NOMO-1 (cell line): ENCODE measurements around the gene GNG13.
"Not testable (repeated sequence)": the region's sequence is repeated elsewhere in the genome, so short reads cannot be mapped to it uniquely, and the experiment has no call there.

Experiments used
- DNase-seq, 2 experiments: peaks; one replicate each; lab custom pipeline; 2025; ENCODE audit not compliant: unreplicated experiment in 2 of 2; lab: John Stamatoyannopoulos, UW

GNG13 gene

GRCh38 chr16:781346-782010 lies 19.1 kb downstream of the GNG13 start:
- DNase-seq: no peak

DNA sequence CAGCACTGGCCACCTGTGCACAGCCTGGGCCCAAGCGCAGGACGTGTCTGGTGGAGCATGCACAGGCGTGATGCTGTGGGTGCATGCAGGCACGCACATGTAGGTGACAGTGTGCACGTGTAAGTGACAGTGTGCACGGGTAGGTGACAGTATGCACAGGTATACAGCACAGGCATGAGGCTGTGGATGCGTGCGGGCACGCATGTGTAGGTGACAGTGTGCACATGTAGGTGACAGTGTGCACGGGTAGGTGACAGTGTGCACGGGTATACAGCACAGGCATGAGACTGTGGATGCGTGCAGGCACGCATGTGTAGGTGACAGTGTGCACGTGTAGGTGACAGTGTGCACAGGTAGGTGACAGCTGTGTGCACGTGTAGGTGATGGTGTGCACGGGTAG lies 20.2 kb downstream of the GNG13 start:
- no peak for DNase-seq

DNA sequence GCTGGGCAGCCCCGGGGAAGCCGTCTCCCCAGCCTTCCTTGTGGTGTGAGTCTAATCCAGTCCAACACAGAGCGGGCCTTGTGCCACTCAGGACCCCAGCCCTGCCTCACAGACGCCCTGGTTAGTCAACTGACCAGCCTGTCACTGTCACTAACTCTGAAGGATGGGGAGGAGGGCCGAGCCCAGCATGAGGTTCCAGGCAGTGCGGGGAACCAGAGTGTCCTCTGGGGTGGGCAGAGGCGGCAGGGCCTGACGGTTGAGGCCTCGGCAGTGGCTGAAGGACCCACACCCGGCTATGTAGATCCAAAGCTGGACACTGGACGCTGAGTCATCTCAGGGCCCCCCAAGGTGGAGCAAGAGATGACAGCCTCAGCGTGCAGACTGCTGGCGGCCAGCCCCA lies 21.0 kb downstream of the GNG13 start:
- DNase-seq: no peak

DNA sequence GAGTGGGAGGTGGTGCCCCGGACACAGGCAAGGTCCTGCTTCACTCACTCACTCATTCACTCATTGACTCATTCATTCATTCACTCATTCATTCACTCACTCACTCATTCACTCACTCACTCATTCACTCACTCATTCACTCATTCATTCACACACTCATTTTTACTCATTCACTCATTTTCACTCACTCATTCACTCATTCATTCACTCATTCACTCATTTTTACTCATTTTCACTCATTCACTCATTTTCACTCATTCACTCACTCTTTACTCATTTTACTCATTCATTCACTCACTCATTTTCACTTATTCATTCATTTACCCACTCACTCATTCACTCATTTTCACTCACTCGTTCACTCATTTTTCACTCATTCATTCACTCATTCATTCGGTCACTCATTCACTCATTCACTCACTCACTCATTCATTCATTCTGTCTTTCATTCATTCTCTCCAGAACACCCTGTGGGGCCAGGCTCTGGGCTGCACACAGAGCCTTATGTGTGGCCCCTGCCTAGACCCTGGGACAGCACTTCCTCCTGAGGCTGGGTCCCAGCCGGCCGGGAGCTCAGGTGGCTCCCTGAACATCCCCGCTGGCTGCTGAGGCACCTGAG lies 21.5 kb downstream of the GNG13 start:
- DNase-seq: no peak

DNA sequence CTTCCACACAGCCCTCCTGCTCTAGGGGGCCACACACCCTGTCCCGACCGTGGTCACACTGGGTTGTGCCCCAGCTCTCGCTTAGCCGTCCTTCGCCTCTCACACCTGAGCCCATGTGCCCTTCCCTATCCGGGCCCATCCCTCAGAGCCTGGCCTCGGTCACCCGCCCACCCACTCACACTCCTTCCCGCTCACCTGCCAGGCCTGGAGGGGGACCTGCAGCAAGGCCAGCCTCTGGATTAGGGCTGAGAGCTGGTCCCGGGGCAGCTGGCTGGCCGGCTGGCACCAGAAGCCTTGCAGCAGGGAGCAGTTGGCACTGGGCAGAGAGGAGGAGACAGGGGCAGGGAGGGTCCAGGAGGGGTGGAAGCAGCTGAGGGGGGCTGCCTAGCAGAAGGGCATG lies 22.1 kb downstream of the GNG13 start:
- DNase-seq: no peak

DNA sequence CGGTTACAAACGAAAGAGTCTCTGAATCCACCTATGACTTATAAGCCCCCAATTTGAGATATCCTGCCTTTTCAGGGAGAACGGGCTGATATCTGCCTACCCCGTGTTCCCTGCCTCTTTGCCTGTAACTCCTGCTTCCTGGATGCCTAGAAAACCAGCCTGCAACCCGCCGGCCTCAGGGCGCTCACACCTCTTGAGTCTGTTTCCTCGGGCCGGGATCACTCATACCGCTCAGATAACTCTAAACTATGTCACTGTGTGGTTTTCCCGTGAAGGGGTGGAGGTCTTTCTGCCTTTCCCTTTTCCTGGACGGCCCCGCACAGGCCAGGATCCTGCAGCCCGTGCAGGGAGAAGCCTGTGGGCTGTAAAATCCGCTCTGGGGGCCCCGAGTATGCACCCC lies 22.7 kb downstream of the GNG13 start:
- no peak for DNase-seq

DNA sequence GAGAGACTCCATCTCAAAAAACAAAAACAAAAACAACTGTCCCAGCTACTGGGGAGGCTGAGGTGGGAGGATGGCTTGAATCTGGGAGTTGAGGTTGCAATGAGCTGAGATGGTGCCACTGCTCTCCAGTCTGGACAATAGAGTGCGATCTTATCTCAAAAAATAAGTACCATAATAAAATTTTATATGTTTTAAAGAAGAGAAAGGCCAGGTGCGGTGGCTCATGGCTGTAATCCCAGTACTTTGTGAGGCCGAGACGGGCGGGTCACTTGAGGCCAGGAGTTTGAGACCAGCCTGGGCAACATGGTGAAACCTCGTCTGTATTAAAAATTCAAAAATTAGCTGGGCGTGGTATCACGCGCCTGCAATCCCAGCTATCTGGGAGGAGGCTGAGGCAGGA lies 23.7 kb downstream of the GNG13 start:
- DNase-seq: no peak

GRCh38 chr16:776298-776697 lies 24.2 kb downstream of the GNG13 start:
- DNase-seq: not testable (repeated sequence)

GRCh38 chr16:775236-775796 lies 25.2 kb downstream of the GNG13 start:
- no peak for DNase-seq

GRCh38 chr16:774086-775001 lies 26.2 kb downstream of the GNG13 start:
- no peak for DNase-seq

GRCh38 chr16:772959-773358 lies 27.6 kb downstream of the GNG13 start:
- no peak for DNase-seq

DNA sequence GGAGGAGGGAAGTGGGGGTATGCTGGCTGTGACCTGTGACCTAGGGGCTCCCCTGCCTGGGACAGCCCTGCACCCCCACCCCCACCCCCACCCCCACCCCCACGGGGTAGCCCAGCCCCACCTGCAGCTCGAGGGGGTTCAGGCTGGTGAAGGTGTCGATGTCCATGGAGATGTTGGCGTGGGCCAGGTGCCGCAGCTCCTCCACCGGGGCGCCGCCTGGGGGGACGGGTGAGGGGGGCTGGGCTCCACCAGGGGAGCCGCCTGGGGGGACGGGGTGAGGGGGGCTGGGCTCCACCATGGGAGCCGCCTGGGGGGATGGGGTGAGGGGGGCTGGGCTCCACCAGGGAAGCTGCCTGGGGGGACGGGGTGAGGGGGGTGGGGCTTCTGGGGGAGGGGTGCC lies 30.1 kb downstream of the GNG13 start:
- DNase-seq: no peak

DNA sequence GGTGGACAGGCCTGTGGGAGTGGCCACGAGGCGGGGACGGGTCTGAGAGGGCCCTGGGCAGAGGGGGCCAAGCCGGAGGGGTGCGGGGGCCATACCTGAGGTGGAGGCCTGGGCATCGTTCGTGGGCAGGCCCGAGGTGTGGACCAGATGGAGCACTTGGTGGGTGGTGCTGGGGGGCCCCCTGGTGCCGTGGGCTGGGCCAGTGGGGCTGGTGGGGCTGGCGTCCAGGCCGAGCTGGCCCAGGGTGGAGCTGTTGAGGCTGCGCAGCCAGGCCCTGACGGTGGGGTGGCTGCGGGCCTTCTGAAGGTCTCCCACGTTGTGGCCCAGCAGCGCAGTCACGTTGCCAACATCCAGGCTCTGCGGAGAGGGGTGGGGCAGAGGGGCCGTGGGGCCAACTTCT lies 30.6 kb downstream of the GNG13 start:
- DNase-seq: no peak

DNA sequence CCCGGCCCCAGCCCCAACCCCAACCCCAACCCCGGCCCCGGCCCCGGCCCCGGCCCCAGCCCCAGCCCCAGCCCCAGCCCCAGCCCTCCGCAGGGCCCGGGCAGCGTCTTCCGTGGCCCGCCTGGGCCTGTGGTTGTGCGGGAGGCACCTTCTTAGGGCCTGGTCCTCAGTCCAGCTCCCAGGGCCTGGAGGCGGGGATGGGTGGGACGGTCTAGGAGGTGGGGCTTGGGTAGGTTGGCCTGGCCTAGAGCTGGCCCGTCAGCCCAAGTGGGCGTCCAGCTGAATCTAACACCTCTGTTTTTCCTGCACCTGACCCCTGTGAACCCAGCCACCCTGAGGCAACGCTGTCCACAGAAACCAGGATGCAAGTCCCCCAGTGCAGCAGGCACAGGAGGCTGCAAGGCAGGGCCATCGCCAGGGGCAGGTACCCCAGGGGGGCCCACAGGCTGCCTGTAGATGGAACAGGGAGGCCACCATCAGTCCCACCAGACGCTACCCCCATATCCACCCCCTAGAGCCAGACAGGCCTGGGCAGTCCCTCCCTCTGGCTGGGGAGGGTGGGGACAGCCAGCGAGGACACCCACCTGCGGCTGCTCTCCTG lies 31.2 kb downstream of the GNG13 start:
- DNase-seq: no peak

DNA sequence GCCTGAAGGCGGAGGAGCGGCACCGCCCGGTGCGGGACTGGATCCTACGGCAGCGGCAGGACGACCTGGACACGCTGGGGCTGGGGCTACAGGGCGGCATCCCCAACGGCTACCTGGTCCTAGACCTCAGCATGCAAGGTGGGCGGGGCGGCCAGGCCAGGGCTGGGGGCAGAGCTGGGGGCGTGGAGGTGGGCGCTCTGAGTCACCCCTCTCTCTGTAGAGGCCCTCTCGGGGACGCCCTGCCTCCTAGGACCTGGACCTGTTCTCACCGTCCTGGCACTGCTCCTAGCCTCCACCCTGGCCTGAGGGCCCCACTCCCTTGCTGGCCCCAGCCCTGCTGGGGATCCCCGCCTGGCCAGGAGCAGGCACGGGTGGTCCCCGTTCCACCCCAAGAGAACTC lies 32.1 kb downstream of the GNG13 start:
- no peak for DNase-seq

GRCh38 chr16:767743-768235 lies 32.7 kb downstream of the GNG13 start:
- DNase-seq: no peak

- no peak for DNase-seq
Observed at GRCh38 chr16:766820-767640, 33.5 kb downstream of the GNG13 start.

DNA sequence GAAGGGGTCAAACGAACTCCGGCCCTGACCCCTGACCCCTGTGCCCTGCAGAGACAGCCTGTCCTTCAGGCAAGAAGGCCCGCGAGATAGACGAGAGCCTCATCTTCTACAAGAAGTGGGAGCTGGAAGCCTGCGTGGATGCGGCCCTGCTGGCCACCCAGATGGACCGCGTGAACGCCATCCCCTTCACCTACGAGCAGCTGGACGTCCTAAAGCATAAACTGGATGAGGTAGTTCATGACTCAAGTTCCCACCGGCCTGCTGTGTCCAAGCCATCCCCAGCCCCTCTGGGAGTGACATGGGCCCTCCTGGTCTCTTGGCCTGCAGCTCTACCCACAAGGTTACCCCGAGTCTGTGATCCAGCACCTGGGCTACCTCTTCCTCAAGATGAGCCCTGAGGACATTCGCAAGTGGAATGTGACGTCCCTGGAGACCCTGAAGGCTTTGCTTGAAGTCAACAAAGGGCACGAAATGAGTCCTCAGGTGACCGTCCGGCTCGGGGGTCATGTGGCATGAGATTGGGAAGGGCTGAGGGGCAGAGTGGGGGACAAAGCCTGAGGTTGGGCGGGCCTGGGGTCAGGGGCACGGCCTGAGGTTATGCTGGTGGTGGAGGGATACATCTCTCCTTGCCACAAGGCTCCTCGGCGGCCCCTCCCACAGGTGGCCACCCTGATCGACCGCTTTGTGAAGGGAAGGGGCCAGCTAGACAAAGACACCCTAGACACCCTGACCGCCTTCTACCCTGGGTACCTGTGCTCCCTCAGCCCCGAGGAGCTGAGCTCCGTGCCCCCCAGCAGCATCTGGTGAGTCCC lies 34.3 kb downstream of the GNG13 start:
- DNase-seq: no peak

- no peak for DNase-seq
Observed at GRCh38 chr16:765488-765865, 35.1 kb downstream of the GNG13 start.
